Endometrial microvascular endothelial cells (primary cell): ENCODE measurements around the gene GRXCR2. TPM values are rescaled to one million over a fixed set of nuclear protein-coding genes. Genes with fewer than 3 reads are reported as not detected.
"Not testable (repeated sequence)": the region's sequence is repeated elsewhere in the genome, so short reads cannot be mapped to it uniquely, and the experiment has no call there.

ENCODE experiments used
- in situ Hi-C: cut with HindIII; loops from 2 replicates; pipeline ENCODE4 v1.10.0; 2017; ENCODE audit warnings: low sequenced_read_pairs, low pct_unique_long_range_greater_than_20kb; ENCODE audit errors: inconsistent ontology term
- total RNA-seq: library from RNA; depleted of rRNA; stranded (reverse); fragments of >200 nt; gene quantifications from one replicate; pipeline ENCODE4 v1.2.3, GENCODE V29; 2015; ENCODE audit errors: inconsistent ontology term

GRXCR2 gene, protein sequence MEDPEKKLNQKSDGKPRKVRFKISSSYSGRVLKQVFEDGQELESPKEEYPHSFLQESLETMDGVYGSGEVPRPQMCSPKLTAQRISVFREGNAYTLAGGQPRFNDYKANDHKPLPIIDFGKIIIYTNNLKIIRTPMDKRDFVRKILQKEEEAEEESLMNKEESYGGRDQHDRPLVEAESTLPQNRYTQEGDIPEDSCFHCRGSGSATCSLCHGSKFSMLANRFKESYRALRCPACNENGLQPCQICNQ
- not detected for total RNA-seq

DNA sequence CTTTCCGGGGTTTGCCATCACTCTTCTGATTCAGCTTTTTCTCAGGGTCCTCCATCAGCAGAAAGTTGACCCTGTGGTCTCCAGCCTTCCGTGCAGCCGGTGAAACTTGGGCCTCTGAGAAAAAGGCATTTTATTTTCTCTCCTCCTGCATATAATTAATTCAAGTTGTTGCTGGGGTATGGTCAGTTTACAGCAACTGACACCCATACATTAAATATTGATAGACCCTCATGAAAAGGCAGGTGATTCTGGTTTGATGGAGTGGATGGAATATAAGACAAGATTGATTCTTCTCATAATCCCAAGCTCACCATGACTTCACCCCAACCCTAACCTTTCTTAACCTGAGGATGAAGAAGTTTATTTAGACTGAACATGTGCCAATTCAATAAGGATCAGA, at the start of gene GRXCR2:
Gene GRXCR2 (minus strand): TSS at position 101 of the 400 bp plus-strand sequence. CDS start 46 bp downstream, at position 55.
- in situ Hi-C loops = no loop called here

DNA sequence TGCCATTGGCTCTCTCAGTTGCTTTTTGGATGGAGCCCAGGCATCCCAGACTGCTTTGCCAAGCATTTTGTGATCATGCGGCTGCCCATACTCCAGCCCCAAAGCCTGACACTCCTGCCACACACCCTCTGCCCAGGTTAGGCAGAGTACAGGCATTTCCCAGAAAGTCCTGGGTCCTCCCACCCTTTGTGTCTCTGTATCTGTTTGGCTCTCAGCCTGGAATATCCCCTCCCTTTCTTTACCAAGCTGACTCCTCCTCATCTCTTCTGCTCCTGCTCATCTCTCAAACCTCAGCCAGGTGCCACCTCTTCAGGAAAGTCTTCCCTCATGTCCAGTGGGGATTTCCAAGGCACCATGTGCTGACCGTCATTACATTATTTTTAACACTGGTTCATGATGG, 49.2 kb upstream of the GRXCR2 start:
- in situ Hi-C loops = no loop called here

DNA sequence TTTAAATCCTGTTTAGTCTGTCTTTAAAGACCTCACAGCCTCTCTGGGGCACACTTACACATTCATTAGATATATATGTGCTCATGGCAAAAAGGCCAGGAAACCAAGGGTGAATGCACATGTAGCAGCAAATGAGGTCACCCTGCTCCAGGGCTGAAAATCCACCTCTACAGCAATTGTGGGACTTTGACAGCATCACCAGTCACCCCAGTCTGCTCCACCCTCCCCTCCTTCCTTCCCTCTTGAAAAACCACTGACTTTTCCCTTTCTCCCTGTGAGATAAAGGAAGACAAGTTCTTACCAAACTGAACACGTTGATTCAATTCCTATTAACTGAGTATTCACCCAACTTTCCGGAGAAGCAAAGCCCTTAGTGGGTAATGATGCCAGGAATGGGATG, 48.4 kb upstream of the GRXCR2 start:
- in situ Hi-C loops = no loop called here

DNA sequence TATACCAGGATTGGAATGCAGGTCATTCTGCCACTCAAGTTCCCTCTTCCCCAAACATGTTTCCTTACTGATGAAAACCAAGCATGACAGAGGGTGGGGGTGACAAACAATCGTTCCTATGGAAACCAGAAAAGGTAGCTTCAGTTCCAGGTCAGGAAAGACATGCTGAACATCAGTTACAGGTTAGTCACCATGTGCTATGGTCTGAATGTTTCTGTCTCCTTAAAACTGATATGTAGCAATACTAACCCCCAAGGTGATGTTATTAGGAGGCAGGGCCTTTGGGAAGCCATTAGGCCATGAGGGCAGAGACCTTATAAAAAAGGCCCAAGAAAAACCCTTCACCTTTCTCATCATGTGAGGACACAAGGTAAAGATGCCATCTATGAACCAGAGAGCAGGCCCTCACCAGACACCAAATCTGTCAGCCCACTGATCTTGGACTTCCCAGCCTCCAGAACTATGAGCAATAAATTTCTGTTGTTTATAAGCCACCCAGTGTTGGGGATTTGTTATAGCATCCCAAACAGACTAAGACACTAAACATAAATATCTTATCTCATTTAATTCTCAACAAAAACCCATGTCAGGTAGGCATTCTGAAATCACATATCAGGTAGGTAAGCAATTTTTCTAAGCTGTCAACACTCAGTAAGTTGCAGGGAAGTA, 47.9 kb upstream of the GRXCR2 start:
- in situ Hi-C loops = no loop called here

DNA sequence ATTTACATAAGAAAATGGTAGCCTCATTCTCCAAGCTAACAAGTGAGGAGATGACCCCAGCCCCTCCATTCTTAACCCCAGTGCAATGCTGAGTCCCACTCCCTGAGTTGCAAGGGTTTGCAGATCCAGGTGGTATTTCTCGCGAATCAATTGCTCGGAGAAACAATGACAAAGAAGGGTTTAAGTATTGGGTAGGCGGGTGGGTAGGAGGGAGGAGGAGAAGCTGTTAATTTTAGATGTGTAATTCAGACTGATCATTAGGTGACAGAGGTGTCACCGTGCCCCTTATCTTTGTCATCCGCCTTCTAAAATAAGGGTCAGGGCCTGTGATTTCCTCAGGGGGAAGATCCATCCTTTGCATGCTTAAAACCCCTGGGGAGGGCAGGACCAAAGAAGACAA, 46.6 kb upstream of the GRXCR2 start:
- in situ Hi-C loops = no loop called here

DNA sequence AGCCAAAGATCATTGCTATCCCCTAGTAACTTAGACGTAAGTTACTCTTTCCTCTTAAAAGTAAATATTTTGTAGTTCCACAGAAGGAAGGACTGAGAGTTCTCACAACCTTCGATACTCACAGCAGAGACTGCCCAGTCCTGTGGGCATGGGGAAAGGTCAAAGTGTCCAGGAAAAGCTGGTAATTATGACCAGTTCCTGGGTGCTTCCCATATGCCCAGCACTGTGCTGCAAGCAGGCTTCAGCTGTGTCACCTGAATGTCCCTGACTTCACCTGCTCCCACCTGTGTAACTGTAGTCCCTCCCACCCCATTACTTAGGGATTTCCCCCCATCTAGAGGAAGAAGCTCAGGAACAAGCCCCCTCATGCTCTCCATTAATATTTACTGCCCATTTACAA, 45.6 kb upstream of the GRXCR2 start:
- in situ Hi-C loops = no loop called here

DNA sequence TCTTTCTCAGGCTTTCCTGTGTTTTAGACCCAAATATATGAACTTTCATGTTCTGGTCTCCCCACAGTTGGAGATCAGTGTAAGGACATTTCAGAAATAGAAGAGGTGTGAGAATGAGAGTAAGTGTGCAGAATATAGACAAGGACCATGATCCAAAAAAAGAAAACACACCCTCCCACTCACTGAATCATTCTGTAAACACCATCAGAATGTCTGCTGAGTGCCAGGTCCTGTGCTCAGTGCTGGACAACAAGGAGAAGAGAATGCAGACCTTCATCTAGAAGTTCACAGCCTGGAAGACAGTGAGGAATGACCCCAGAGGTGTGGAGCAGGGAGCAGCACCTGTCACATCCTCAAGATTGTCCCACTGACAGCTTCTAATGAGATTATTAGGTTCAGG, 44.5 kb upstream of the GRXCR2 start:
- in situ Hi-C loops = no loop called here

DNA sequence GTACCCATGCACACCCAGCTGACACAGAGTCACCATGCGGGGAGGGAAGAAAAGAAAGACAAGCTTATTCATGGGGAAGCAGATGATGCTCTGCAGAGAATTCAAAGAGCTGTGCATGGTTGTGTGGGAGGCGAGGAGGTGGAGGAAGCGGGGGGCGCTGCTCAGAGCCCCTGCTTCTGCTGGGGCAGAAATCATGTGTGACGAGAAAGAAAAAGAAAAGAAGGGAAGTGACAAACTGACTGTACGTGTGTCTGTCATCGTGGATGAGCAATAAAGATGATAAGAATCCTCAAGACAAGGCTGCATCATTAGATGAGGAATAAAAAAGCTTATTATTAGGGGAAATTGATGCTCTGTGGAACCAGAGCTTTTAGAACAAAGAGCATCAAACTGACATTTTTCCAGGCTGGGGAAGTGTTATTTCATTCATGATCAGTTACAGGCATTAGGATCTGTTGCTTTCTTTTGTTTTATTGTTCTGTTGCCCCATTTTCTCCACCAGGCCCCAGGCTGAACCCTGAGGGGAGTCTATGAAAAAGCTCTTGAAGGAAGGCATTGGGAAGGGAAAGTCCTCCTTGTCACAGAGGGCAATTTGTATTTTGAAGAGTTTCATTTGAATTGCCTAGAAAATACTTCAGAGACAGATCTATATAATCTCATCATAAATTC, 43.3 kb upstream of the GRXCR2 start:
- in situ Hi-C loops = no loop called here

DNA sequence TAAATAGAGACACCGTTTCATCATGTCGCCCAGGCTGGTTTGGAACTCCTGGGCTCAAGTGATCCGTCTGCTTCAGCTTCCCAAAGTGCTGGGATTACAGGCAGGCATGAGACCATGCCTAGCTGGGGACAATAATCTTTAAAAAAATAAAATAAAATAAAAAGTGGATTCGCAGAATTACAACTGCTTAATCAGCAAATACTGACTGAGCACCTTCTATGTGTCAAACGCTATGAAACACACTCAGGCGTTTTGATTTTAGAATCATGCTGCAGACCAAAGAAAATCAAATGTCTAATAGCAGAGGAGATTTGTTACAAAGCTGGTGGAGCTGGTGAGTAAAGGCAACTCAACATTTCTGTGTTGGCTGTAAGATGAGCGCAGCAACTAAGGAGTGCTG, 40.9 kb upstream of the GRXCR2 start:
- in situ Hi-C loops = no loop called here

DNA sequence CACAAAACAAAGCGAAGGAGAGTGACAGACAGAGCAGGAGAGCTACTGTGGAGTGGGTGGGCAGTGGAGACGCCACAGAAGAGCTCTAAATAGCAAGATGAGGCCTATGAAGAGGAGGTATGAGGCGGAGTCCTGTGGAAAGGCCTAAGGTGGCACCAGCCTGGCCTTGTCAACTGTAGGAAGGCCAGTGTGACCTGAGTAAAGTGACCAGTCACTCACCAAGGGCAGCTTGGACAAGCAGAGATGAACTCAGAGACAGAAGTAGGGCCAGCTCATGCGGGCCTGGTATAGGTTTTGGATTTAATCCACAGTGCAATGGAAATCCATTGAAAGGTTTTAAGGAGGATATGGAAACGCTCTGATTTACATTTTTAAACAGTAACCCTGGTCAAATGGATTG, 39.8 kb upstream of the GRXCR2 start:
- in situ Hi-C loops = no loop called here

DNA sequence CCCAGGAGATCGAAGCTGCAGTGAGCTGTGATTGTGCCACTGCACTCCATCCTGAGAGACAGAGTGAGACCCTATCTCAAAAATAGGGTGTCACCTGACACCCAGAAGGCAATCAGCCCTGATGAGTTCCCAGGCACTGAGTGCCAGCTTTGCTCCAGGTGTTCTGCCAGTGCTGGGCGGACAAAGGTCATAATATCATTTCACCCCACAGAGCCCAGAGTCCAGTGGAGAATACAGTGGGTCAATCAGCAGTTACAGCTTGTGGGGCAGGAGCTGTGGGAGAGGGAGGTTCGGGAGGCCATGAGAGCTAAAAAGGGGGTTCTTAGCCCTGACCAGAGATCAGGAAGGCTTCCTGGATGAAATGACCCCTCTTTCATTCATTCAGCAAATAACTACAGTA, 39.2 kb upstream of the GRXCR2 start:
- in situ Hi-C loops = no loop called here

DNA sequence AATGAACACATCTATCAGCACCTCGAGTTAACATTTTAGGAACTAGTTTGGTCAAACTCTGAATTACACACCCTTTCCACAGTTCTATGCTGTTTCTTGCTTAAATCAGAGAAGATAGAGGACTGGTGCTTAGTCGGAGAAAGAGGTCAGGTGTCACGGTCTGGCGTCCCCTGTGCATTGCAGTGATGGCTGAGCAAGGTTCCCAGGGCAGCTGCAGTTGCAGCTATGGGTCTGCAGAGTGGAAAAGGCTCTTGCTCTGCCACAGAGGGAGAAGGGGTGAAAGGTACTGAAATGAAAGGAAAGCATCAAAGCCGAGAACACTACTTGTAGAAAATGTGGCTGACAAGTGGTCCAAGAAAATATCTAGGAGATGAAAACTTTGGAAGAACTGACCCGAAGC, 38.4 kb upstream of the GRXCR2 start:
- in situ Hi-C loops = no loop called here

DNA sequence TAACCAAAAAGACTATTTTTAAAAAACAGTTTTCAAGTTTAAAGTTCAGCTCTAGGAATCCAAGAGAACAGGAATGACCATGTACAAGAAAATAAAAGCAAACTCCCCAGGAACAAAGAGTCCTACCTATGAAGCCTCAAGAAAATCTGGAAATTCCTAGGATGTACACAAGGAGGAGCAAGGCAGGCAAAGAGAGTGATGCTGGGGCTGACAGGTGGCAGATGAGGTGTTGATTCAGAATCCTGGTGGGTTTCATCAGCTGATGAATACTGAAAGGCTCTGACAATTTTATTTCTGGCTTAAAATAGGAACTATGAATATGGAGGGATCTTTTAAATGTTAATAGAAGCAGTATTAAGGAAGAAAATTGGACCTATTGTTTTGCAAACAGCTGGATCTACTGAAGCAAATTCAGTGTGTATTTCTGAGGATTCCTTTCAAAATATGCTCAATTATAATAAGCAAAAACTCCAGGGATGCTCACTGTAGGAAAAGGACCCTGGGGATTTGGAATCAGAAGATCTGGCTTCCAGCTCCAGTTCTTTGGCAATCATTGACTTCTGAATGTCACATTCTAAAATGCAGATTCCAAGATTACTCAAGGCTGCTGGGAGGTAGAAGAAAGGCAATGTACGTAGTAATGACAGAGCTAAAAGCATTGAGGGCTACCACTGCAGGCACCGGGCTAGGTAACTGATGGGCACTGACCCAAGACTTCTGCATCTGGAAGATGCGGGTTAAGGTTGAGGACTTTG, 35.6 kb upstream of the GRXCR2 start:
- in situ Hi-C loops = no loop called here

DNA sequence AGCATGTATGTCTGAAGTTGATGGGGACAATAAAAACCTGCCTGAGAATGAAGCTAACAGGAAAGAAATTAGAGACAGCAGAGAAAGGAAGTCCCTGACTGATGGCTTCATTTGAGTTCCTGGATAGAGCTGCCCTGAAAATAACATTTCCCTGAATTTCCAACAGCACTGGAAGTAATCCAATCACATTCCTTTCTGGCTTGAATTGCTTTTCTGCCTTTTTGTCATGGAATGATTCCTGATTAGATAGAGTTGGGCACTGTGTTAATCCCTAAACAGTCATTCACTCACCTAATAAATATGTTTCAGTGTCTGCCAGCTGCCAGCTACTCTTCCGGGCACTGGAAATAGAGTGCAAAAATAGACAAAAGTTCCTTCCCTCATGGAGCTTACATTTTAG, 33.6 kb upstream of the GRXCR2 start:
- in situ Hi-C loops = no loop called here

DNA sequence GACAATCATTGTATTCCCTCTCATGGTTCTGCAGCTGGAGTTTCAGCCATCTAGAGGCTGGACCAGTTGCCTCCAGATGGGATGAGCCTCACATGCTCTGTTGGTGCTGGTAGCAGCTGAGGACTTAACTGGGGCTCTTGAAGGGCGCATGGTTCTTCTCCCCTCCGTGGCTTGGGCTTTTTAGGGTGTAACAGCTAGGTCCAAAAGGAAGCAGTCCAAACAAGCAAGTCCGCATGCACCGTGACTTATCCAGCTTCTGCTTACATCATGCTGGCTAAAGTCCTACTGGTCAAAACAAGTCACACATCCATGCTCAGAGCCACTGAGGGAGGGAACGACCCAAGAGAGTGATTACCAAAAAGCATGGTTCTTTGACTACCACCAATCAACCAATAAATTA, 31.9 kb upstream of the GRXCR2 start:
- in situ Hi-C loops = no loop called here

DNA sequence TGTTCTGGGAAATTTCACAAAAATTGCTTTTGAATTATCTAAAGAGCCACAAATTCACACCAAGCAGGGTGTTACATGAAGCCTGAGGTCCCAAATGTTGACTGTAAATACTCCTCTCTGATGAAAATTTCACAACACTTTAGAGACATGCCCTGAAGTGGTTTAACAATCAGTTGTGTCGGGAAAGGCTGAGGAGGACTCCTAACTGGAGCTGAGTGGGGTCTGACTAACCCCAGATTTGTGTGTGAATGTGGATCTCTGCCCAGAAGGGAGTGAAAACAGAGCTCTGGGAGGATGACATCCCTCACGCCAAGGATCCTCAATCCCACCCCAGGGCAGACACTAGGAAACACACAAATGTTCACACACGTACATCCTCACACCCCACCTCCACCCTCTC, 31.1 kb upstream of the GRXCR2 start:
- in situ Hi-C loops = no loop called here

DNA sequence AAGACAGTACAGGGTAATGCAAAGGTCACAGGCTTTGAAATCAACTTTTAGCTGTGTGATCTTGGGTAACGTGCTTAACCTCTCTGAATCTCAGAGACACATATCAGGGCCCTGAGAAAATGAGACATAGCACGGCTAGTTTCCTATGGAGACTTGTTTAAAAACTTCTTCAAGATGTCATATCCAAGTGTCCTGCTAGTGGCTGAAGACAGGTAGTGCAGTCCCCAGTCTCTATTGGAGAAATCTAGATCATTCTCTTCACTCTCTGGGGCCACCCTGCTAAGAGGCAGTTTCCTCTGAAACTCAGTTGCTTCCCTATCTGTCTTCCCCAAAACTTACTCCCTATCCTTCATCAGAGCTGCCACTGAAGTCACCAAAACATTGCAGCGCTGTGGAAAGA, 30.3 kb upstream of the GRXCR2 start:
- in situ Hi-C loops = no loop called here

DNA sequence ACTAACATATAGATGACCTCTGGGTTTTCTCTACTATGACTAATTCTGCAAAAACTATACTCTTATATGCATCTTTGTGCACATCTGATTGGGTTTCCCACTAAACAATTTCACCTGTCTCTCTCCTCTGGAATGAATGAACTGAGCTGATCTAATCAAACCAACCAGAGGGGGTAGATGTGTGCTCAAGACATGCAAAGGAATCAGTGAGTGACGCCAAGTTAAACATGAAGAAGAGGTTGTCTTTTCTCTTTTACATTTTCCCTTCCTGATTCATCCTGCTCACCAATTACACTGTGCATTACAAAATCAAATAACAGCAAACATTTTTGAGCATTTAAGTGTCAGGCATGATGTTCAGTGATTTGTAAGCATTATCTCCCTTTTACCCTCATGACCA, 29.6 kb upstream of the GRXCR2 start:
- in situ Hi-C loops = no loop called here

DNA sequence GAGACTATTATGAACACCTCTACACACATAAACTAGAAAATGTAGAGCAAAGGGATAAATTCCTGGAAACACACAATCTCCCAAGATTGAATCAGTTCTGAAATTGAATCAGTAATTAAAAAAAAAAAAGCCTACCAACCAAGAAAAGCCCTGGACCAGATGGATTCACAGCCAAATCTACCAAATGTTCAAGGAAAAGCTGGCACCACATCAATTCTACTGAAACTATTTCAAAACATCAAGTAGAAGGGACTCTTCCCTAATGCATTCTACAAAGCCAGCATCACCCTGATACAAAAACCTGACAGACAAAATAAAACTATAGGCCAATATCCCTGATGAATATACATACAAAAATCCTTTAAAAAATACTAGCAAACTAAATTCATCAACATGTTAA, 25.4 kb upstream of the GRXCR2 start:
- in situ Hi-C loops = no loop called here

DNA sequence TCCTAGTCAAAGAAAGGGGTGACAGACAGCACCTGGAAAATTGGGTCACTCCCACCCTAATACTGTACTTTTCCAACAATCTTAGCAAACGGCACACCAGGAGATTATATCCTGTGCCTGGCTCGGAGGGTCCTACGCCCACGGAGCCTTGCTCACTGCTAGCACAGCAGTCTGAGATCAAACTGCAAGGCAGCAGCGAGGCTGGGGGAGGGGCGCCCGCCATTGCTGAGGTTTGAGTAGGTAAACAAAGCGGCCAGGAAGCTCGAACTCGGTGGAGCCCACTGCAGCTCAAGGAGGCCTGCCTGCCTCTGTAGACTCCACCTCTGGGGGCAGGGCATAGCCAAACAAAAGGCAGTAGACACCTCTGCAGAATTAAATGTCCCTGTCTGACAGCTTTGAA, 18.6 kb upstream of the GRXCR2 start:
- in situ Hi-C loops = not testable (repeated sequence)
